ENCODE results near the gene TRIM46.
"Not testable (repeated sequence)": the region's sequence is repeated elsewhere in the genome, so short reads cannot be mapped to it uniquely, and the experiment has no call there.

Gene TRIM46

GRCh38 chr1:155205035-155205434, 31.4 kb downstream of the TRIM46 start:
- no peak for DNase-seq (ENCODE audit: low read depth in 1 of 2, low spot score in 1 of 2)

GRCh38 chr1:155205969-155206593, 32.4 kb downstream of the TRIM46 start:
- no peak for DNase-seq (ENCODE audit: low read depth in 1 of 2, low spot score in 1 of 2)

- DNase-seq (ENCODE audit: low read depth in 1 of 2, low spot score in 1 of 2), result peak; percentile 88
These were observed 33.5 kb downstream of the TRIM46 start for GRCh38 chr1:155206891-155207805.

GRCh38 chr1:155207806-155208540, 34.3 kb downstream of the TRIM46 start, which contains the start of gene THBS3:
TSS of gene THBS3 (minus strand) at chr1:155207897. CDS start at chr1:155207876, 21 bp downstream.
- DNase-seq (ENCODE audit: low read depth in 1 of 2, low spot score in 1 of 2), result no peak

- peak; percentile 67 to 83 for DNase-seq (ENCODE audit: low read depth in 1 of 2, low spot score in 1 of 2)
These were observed 35.1 kb downstream of the TRIM46 start, which contains the start of gene MTX1 for GRCh38 chr1:155208541-155209311. TSS of gene MTX1 (plus strand) at chr1:155208695. CDS start at chr1:155208805, 110 bp downstream.

GRCh38 chr1:155209312-155209721, 35.7 kb downstream of the TRIM46 start:
- no peak for DNase-seq (ENCODE audit: low read depth in 1 of 2, low spot score in 1 of 2)

GRCh38 chr1:155210314-155211104, 36.9 kb downstream of the TRIM46 start:
- no peak for DNase-seq (ENCODE audit: low read depth in 1 of 2, low spot score in 1 of 2)

- not testable (repeated sequence) for DNase-seq (ENCODE audit: low read depth in 1 of 2, low spot score in 1 of 2)
These were observed 37.9 kb downstream of the TRIM46 start for GRCh38 chr1:155211381-155212050.

- DNase-seq (ENCODE audit: low read depth in 1 of 2, low spot score in 1 of 2), result not testable (repeated sequence)
These were observed 38.4 kb downstream of the TRIM46 start for GRCh38 chr1:155212051-155212440.

- DNase-seq (ENCODE audit: low read depth in 1 of 2, low spot score in 1 of 2), result not testable (repeated sequence)
These were observed 41.1 kb downstream of the TRIM46 start for GRCh38 chr1:155214702-155215101.

- no peak for DNase-seq (ENCODE audit: low read depth in 1 of 2, low spot score in 1 of 2)
These were observed 45.4 kb downstream of the TRIM46 start for GRCh38 chr1:155218854-155219591.

GRCh38 chr1:155219592-155220031, 46.0 kb downstream of the TRIM46 start:
- no peak for DNase-seq (ENCODE audit: low read depth in 1 of 2, low spot score in 1 of 2)

- not testable (repeated sequence) for DNase-seq (ENCODE audit: low read depth in 1 of 2, low spot score in 1 of 2)
These were observed 46.7 kb downstream of the TRIM46 start for GRCh38 chr1:155220211-155220965.

- no peak for DNase-seq (ENCODE audit: low read depth in 1 of 2, low spot score in 1 of 2)
These were observed 49.4 kb downstream of the TRIM46 start for GRCh38 chr1:155223047-155223446.

- not testable (repeated sequence) for DNase-seq (ENCODE audit: low read depth in 1 of 2, low spot score in 1 of 2)
These were observed 51.7 kb downstream of the TRIM46 start for GRCh38 chr1:155225404-155225759.

- peak; percentile 52 to 71 for DNase-seq (ENCODE audit: low read depth in 1 of 2, low spot score in 1 of 2)
These were observed 52.7 kb downstream of the TRIM46 start for GRCh38 chr1:155226188-155226909.

GRCh38 chr1:155226910-155227260, 53.2 kb downstream of the TRIM46 start:
- peak in 1 of 2 donors; percentile 44 for DNase-seq (ENCODE audit: low read depth in 1 of 2, low spot score in 1 of 2)
